Measurements from ENCODE around the gene SERPINA5. TPM values are rescaled to one million over a fixed set of nuclear protein-coding genes. Genes with fewer than 3 reads are reported as not detected.

SERPINA5 gene
- total and polyA plus RNA-seq, 10 of the 15 experiments (the other 5 are each of a cell fraction or from before 2014, with no cell fraction given) = 0.90 TPM; not detected in 9

DNA sequence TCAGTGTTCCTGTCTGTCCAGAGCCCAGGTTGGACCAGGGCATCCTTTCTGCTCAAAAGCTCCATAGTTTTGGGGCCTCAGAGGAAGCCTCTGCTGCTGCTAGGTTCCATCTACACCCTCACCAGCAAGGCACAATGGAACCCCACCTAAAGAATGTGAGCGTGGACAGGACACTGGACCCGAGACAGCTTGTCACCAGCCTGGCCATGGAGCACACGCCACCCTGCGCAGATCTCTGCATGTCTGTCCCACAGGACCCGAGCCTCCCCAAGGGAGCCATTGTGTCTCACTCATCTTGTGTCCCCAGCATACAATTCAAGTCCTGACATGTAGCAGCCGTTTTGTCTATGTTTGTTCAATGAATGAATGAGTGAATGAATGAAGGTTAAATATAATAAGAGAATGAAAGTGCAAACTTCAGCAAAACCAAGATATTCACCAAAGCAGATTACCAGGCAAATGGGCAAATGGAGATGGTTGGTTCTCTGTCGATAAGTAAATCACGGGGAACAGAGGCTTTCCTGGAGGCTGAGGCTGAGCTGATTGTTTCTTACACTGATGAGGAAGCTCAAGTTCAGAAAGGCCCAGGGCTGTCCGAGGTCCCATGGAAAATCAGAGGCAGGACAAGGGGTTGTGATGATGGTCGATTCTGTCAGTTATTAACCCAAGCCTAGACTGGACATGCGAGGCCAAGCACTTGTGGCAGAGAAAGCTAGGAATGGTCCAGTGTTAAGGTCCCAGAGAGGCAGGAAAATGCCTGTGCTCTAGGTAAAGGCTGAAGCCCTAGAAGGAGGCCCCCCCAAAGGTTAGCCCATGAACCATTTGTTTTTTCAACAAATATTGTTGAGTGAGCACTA lies 58.0 kb downstream of the SERPINA5 start:
- in situ Hi-C loops (cut with MboI) = no loop called here
- no peak for ATAC-seq
- SMC1A ChIA-PET (ENCODE audit: uncharacterized antibody, unreplicated experiment) = no interaction called here
- POLR2A ChIA-PET = no interaction called here
- no TSS peak for BruUV-seq (replicated peaks)
- H3K79me2 ChIP-seq (ENCODE audit: control insufficient read depth, insufficient read depth, low read length) = no peaks in the 10 kb centered on the region
- FAIRE-seq = no peak
- TF ChIP-seq SIN3A (IDR thresholded peaks at IDR 0.05; ENCODE audit: low read depth, low read length) = no peak
- 38% methylated on average over 11 of the region's 11 CpGs for WGBS (ENCODE audit: insufficient coverage, insufficient replicate concordance, low lambda C conversion rate, missing lambda C conversion rate)
- CTCF ChIA-PET = no interaction called here
- H3K4me3 ChIP-seq = no peak overlapping the region
- RAD21 ChIA-PET (ENCODE audit: unreplicated experiment) = no interaction called here
- no peak overlapping the region for H3K9ac ChIP-seq (ENCODE audit: control insufficient read depth, insufficient read depth, low read length)
- no peaks in the 10 kb centered on the region for H3K27me3 ChIP-seq (replicated peaks in 1 of 2; ENCODE audit: control insufficient read depth in 2 of 2, insufficient read depth in 2 of 2, low read length in 1 of 2)
- intact Hi-C loops (cut with micrococcal nuclease; ENCODE audit: unreplicated experiment) = no loop called here
- H2AFZ ChIP-seq (ENCODE audit: control insufficient read depth, low read depth, low read length) = no peak overlapping the region
- no peaks in the 10 kb centered on the region for H3K4me1 ChIP-seq (ENCODE audit: control insufficient read depth, insufficient read depth, low read length)
- H4K20me1 ChIP-seq (ENCODE audit: control insufficient read depth, insufficient read depth) = no peaks in the 10 kb centered on the region
- H3K9me3 ChIP-seq (replicated peaks; ENCODE audit: control insufficient read depth, insufficient read depth, low read length) = no peaks in the 10 kb centered on the region
- H3K36me3 ChIP-seq (ENCODE audit: control insufficient read depth in 2 of 2, insufficient read depth in 2 of 2, low read length in 1 of 2) = no peaks in the 10 kb centered on the region
- no peak overlapping the region for H3K4me2 ChIP-seq (ENCODE audit: control insufficient read depth, insufficient read depth)
- no peak for DNase-seq (ENCODE audit: low read depth, low spot score)
- no peak overlapping the region for H3K27ac ChIP-seq (ENCODE audit: control insufficient read depth, insufficient read depth)

GRCh38 chr14:94640721-94641631 lies 59.8 kb downstream of the SERPINA5 start:
- H3K79me2 ChIP-seq (ENCODE audit: control insufficient read depth, insufficient read depth, low read length) = no peaks in the 10 kb centered on the region
- H3K9me3 ChIP-seq (replicated peaks; ENCODE audit: control insufficient read depth, insufficient read depth, low read length) = no peaks in the 10 kb centered on the region
- H3K27ac ChIP-seq (ENCODE audit: control insufficient read depth, insufficient read depth) = no peak overlapping the region
- SMC1A ChIA-PET (ENCODE audit: uncharacterized antibody, unreplicated experiment) = no interaction called here
- ATAC-seq = no peak
- H3K4me3 ChIP-seq = no peak overlapping the region
- no peaks in the 10 kb centered on the region for H3K36me3 ChIP-seq (ENCODE audit: control insufficient read depth in 2 of 2, insufficient read depth in 2 of 2, low read length in 1 of 2)
- POLR2A ChIA-PET = no interaction called here
- no peak for TF ChIP-seq JUND (IDR thresholded peaks at IDR 0.05; ENCODE audit: low read depth, low read length)
- TF ChIP-seq RELA (IDR thresholded peaks at IDR 0.05; ENCODE audit: borderline replicate concordance, partially characterized antibody) = no peak
- TF ChIP-seq ZNF274 (IDR thresholded peaks at IDR 0.05; ENCODE audit: insufficient read depth, insufficient read length) = no peak
- no peaks in the 10 kb centered on the region for H3K27me3 ChIP-seq (replicated peaks in 1 of 2; ENCODE audit: control insufficient read depth in 2 of 2, insufficient read depth in 2 of 2, low read length in 1 of 2)
- FAIRE-seq = no peak
- no peak overlapping the region for H3K9ac ChIP-seq (ENCODE audit: control insufficient read depth, insufficient read depth, low read length)
- H4K20me1 ChIP-seq (ENCODE audit: control insufficient read depth, insufficient read depth) = no peaks in the 10 kb centered on the region
- DNase-seq (ENCODE audit: low read depth, low spot score) = no peak
- in situ Hi-C loops (cut with MboI) = no loop called here
- WGBS (ENCODE audit: insufficient coverage, insufficient replicate concordance, low lambda C conversion rate, missing lambda C conversion rate) = 30% methylated on average over 10 of the region's 10 CpGs
- H3K4me1 ChIP-seq (ENCODE audit: control insufficient read depth, insufficient read depth, low read length) = no peaks in the 10 kb centered on the region
- no peak overlapping the region for H2AFZ ChIP-seq (ENCODE audit: control insufficient read depth, low read depth, low read length)
- BruUV-seq (replicated peaks) = no TSS peak
- RAD21 ChIA-PET (ENCODE audit: unreplicated experiment) = no interaction called here
- H3K4me2 ChIP-seq (ENCODE audit: control insufficient read depth, insufficient read depth) = no peak overlapping the region
- CTCF ChIA-PET = no interaction called here
- intact Hi-C loops (cut with micrococcal nuclease; ENCODE audit: unreplicated experiment) = no loop called here
